Activated naive CD4-positive, alpha-beta T cell treated with anti-CD3 and anti-CD28 coated beads, Interleukin-2, amount 10 ng/mL, durations not matched to agents 7 days and 5 days (primary cell): Measurements from ENCODE around the gene LRRC32.
A peak's percentile ranks its signal among the peaks of the same experiment; 100 is the strongest.
"Not testable (repeated sequence)": the region's sequence is repeated elsewhere in the genome, so short reads cannot be mapped to it uniquely, and the experiment has no call there.

Experiments used
- CTCF ChIA-PET: fragments of 350-600 bp; sonication (Branson Sonifier 250); formaldehyde crosslinking; loops from one replicate; lab custom pipeline; 2021; ENCODE audit warnings: antibody characterized with exemption; lab: Charles Lee
- DNase-seq: peaks from one replicate; pipeline ENCODE4 v3.0.0-alpha.2; 2020
- H3K27ac Mint-ChIP-seq: one replicate; pipeline ENCODE4 v1.8.0; 2021; ENCODE audit warnings: mild to moderate bottlenecking, moderate library complexity, mixed read lengths
- H3K27me3 Mint-ChIP-seq: one replicate; pipeline ENCODE4 v1.8.0; 2021; ENCODE audit warnings: mild to moderate bottlenecking, mixed read lengths
- H3K36me3 Mint-ChIP-seq: one replicate; pipeline ENCODE4 v1.8.0; 2021; ENCODE audit warnings: mixed read lengths
- H3K4me1 Mint-ChIP-seq: one replicate; pipeline ENCODE4 v1.8.0; 2021; ENCODE audit warnings: mixed read lengths
- H3K4me3 Mint-ChIP-seq: one replicate; pipeline ENCODE4 v1.8.0; 2021; ENCODE audit warnings: mild to moderate bottlenecking, moderate library complexity, mixed read lengths
- H3K9me3 Mint-ChIP-seq: one replicate; pipeline ENCODE4 v1.8.0; 2021; ENCODE audit warnings: mixed read lengths

The LRRC32 gene

DNA sequence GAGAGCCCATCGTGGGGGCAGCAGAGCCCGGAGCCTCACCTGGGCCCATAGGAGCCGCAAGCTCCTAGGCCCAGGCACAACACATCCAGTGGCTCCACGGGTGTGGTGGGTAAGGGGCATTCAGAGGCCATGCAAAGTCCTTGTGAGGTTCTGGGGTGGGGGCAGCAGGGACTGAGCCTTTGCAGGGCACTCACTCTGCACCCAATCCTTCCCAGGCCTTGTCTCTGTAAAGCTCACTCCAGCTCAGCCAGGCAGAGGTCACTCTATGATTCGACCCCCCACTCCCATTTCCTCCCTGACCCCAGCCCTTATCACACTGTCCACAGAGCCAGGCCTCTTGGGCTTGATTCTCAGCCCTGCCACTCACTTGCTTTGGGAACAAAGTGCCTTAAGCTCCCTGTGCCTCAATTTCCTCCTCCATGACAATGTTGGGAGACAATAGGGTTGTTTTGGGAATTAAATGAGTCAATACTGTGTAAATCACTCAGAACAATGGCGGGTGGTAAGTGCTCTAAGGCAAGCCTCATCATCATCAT lies 46.6 kb downstream of the LRRC32 start:
- Mint-ChIP-seq H3K4me1 (peaks cover 34% of the 10 kb centered on the region), H3K27me3 (peaks cover 43% of the 10 kb centered on the region), H3K9me3 (peaks cover 17% of the 10 kb centered on the region), H3K4me3 (no peak overlapping the region), H3K27ac (no peak overlapping the region), H3K36me3 (peaks cover 7% of the 10 kb centered on the region)
- peak; percentile 3 for DNase-seq
- CTCF ChIA-PET: interaction anchor here (1.3 kb wide), 1 partner anchor 12 kb away, joined by 3 read pairs; no protein-coding TSS in a partner anchor

DNA sequence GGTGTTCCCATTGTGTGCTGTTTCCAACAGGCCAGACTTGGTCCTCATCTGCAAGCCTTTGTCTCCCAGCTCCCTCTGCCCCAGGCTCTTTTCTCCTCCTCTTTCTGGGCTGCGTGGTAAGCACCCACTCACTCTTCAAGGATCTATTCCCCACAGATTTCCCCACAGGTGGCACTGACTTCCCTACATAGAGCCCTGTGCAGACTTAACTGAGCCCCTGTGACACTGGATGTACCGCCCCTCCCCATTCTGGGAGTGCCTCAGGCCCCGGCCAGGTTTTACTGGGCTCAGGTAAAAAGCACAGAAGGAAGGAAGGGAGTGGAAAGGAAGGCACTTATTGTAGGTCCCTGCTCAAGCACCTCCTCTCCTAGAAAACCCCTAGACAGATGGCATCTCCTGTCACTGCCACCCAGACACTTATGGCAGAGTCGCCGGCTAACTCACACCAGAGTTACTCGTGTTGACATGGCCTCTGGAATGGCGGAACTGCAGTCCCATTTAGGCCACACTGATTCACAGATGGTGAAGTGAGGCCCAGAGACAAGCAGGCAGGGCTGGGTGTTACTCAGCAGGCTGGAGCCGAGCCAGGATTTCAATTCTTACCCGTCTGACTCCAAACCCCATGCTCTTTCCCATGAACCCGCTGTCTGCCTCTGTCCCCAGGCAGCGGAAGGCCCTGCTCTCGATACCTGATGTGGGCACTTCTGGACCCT lies 47.2 kb downstream of the LRRC32 start:
- CTCF ChIA-PET: interaction anchor here (1.3 kb wide), 1 partner anchor 13 kb away, joined by 3 read pairs; no protein-coding TSS in a partner anchor
- Mint-ChIP-seq H3K36me3 (peaks cover 7% of the 10 kb centered on the region), H3K4me1 (peaks cover 27% of the 10 kb centered on the region), H3K9me3 (peaks cover 23% of the 10 kb centered on the region), H3K4me3 (no peak overlapping the region), H3K27me3 (peaks cover 43% of the 10 kb centered on the region), H3K27ac (no peak overlapping the region)
- DNase-seq: peak; percentile 16

DNA sequence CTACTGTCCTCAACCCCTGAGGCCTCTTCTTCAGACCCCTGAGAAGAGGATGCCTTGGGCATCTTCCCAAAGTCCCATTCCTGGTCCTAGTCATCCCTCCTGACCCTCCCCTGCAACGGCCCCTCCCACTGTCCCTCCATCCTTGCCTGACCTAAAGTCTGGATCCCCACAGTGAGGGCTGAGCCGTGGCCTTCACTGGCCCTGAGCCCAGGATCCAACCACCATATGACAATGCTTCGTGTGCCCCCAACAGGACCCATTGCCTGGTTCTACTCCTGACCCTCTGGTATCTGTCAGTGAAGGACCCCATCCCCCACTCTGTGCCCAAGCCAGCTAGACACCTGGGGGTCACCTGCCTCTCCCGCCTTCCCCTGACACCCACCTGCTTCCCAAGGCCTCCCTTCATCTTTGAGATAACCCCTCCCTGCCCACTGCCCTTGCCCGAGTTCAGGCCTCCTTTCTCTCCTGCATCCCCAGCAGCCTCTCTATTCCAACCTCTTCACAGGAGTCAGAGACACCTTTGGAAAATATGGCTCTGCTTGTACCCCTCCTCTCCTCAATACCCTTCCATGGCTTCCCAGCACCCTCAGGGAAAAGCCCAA lies 48.0 kb downstream of the LRRC32 start:
- Mint-ChIP-seq H3K36me3 (peaks cover 7% of the 10 kb centered on the region), H3K9me3 (peaks cover 22% of the 10 kb centered on the region), H3K27me3 (peaks cover 45% of the 10 kb centered on the region), H3K27ac (no peak overlapping the region), H3K4me3 (no peak overlapping the region), H3K4me1 (peaks cover 20% of the 10 kb centered on the region)
- DNase-seq: peak; percentile 17
- CTCF ChIA-PET: no interaction called here

DNA sequence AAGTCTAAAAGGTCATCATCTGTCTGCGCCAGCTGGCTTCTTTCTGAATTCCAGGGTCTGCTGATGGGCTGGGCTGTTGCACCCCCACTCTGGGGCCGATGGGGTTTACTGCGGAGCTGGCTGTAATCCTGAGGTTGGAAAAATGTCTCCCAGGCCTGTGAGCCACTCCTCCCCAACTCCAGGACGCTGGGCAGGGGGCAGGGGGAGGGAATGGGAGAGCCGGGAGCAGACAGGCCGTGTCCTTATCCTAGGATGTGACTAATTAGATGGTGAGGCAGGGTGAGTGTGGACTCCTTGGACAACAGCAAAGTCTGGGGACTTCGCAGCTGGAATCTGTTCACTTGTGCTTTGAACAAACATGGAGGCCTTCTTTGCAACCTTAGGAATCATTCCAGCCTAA lies 48.7 kb downstream of the LRRC32 start:
- Mint-ChIP-seq H3K27ac (no peak overlapping the region), H3K27me3 (peaks cover 52% of the 10 kb centered on the region), H3K4me1 (peaks cover 13% of the 10 kb centered on the region), H3K4me3 (no peak overlapping the region), H3K36me3 (peaks cover 7% of the 10 kb centered on the region), H3K9me3 (peaks cover 22% of the 10 kb centered on the region)
- CTCF ChIA-PET: no interaction called here
- DNase-seq: peak; percentile 1

DNA sequence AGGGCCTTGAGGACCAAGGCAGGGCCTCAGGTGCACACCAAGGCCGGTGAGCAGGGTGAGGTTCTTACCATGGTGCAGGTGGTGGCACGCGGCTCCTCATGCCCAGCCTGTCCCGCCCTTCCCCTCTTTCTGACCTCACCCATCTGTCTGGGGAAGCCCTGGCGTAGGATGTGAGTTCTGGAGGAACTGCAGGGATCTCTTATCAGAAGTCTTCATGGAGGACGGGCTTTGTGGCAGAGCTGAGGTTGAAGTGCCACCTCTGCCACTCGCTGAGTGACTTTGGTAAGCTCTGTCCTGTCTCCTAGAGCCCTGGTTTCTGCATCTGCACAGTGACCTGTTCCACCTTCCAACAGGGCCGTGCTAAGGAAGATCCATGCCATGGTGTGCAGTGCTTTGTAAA lies 49.1 kb downstream of the LRRC32 start:
- CTCF ChIA-PET: no interaction called here
- H3K36me3 Mint-ChIP-seq: peaks cover 7% of the 10 kb centered on the region
- H3K4me1 Mint-ChIP-seq: peaks cover 9% of the 10 kb centered on the region
- peaks cover 56% of the 10 kb centered on the region for H3K27me3 Mint-ChIP-seq
- peak; percentile 7 for DNase-seq
- peaks cover 22% of the 10 kb centered on the region for H3K9me3 Mint-ChIP-seq
- H3K27ac Mint-ChIP-seq: no peak overlapping the region
- H3K4me3 Mint-ChIP-seq: no peak overlapping the region

DNA sequence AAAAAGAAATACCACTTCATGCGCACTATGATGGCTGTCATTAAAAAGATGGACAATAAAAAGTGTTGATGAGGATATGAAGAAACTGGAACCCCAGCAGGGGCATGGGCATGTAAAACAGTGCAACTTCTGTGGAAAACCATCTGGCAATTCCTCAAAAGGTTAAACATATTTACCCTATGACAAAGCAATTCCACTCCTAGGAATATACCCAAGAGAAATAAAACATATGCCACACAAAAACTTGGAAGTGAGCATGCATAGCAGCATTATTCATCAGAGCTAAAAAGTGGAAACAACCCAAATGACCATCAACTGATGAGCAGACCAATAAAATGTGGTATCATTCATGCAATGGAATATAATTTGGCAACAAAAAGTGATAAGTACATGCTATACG lies 50.1 kb downstream of the LRRC32 start:
- H3K9me3 Mint-ChIP-seq: peaks cover 12% of the 10 kb centered on the region
- H3K4me1 Mint-ChIP-seq: no peaks in the 10 kb centered on the region
- H3K27ac Mint-ChIP-seq: no peak overlapping the region
- H3K36me3 Mint-ChIP-seq: peaks cover under 1% of the 10 kb centered on the region
- no peak for DNase-seq
- no peak overlapping the region for H3K4me3 Mint-ChIP-seq
- peaks cover 57% of the 10 kb centered on the region for H3K27me3 Mint-ChIP-seq
- CTCF ChIA-PET: interaction anchor here (0.6 kb wide), 1 partner anchor 20 kb away, joined by 4 read pairs; no protein-coding TSS in a partner anchor

DNA sequence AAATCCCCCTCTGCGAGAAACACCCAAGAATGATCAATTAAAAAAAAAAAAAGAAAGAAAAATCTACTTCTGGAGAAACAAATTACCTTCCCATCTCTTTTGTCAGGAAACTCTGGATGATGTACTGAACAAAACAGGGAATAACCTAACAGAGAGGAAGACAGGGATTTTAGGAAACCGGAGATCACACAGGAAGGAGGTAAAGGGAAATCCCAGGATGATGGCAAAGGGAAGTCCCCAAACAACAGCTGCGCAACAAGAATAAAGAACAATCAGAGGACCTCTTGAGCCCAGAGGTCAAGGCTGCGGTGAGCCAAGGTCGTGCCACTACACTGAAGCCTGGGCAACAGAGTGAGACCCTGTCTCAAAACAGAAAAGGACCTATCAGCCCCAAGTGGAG lies 50.7 kb downstream of the LRRC32 start:
- not testable (repeated sequence) for H3K4me3 Mint-ChIP-seq, H3K4me1 Mint-ChIP-seq, H3K9me3 Mint-ChIP-seq, H3K36me3 Mint-ChIP-seq, H3K27ac Mint-ChIP-seq, DNase-seq
- CTCF ChIA-PET: interaction anchor here (0.6 kb wide), 1 partner anchor 20 kb away, joined by 4 read pairs; no protein-coding TSS in a partner anchor
- H3K27me3 Mint-ChIP-seq: peaks cover 57% of the 10 kb centered on the region

DNA sequence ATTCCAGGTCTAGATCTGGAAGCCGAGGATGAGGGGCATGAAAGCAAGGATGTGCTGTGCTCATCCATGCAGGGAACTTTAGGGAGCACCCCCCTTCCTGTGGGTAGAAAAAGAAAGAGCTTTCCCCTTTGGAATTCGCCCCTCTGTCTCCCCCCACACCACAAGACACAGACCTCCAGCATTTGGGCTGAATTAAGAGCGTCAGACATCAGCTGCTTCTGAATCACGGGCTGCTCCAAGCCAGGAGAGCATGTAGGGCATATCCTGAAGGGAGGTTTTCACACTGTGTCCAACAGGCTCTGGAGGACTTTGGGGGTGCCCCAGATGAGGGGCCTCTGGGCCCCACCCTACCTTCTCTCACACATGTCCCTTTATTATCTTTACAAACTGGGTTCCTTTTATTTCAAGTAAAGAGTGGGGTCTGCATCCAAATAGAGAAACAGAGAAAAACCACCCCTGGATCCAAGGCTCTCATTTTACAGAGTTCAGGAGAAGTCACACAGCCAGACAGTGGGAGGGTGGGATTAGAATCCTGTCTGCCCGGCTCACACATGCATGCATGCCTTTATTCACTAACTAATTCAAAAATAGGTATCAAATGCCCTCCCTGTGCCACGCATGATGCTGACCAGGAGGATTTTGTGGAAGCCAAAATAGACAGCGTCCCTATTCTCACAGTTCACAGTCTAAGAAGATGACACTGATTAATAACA lies 52.8 kb downstream of the LRRC32 start:
- peaks cover 55% of the 10 kb centered on the region for H3K27me3 Mint-ChIP-seq

DNA sequence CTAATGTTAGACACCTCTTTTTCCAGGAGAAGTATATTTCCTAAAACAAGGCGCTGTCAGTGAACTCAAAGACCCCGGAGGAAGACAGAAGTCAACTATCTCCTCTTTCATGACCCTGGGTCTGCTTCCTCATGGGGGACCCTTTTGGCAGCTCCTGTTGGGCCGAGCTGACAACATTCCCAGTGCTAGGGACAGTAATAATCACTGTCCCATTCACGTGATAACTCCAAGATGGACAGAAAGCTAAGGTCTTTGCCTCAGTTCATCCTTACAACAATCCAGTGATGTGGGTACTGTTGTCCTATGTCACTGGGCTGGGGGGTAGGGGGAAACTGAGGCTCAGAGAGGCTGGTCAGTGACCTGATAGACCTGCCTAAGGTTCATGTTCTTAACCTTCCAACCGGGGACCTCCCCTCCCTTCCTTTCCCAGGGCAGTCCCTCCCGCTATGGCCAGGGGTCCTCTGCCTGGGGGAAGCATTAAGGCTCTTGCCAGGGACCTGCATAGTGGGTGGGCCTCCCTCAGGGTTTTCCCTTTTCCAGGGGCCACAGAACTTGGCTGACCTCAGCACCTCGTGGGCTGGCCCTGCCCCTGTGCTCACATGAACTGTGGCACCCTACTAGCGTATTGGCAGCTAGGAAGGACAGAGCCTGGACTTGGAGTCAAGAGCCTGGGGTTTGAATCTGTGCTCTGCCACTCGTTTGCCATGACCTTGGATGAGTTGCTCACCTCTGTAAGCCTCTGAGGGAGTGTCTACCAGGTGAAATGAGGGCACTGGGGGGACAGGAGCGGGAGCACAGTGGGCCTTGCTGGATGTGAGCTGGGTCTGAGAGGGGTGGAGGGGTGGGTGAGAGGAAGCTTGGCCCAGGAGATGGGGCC lies 53.6 kb downstream of the LRRC32 start:
- no peaks in the 10 kb centered on the region for H3K36me3 Mint-ChIP-seq
- H3K27ac Mint-ChIP-seq: no peak overlapping the region
- no peaks in the 10 kb centered on the region for H3K4me1 Mint-ChIP-seq
- peaks cover 7% of the 10 kb centered on the region for H3K9me3 Mint-ChIP-seq
- DNase-seq: no peak
- H3K4me3 Mint-ChIP-seq: no peak overlapping the region
- peaks cover 47% of the 10 kb centered on the region for H3K27me3 Mint-ChIP-seq
- CTCF ChIA-PET: no interaction called here

More for the DNA sequence above, 52.8 kb downstream of the LRRC32 start:
- Mint-ChIP-seq H3K4me3 (no peak overlapping the region), H3K36me3 (no peaks in the 10 kb centered on the region), H3K4me1 (no peaks in the 10 kb centered on the region), H3K9me3 (peaks cover 7% of the 10 kb centered on the region), H3K27ac (no peak overlapping the region)
- CTCF ChIA-PET: no interaction called here
- no peak for DNase-seq

DNA sequence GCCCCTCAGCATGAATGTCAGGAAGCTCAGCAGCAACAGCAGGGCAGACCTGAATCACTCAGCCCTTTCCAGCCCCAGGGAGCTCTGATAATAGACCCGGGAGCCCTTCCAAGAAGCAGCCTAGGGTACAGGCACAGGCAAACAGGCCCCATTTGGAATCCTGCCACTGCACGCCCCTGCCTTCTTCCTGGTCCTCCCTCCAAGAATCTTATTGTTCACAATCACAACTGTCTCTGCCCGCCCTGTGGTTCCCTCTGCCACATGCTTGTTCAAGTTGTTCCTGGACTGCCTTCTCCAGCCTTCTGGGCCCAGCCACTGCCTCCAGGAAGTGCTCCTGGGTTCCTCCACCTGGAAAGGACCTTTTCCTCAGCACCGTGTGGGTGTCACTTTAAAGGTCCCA lies 54.6 kb downstream of the LRRC32 start:
- H3K4me1 Mint-ChIP-seq: no peaks in the 10 kb centered on the region
- CTCF ChIA-PET: no interaction called here
- H3K27ac Mint-ChIP-seq: no peak overlapping the region
- H3K27me3 Mint-ChIP-seq: peaks cover 43% of the 10 kb centered on the region
- H3K9me3 Mint-ChIP-seq: peaks cover 7% of the 10 kb centered on the region
- no peak for DNase-seq
- no peak overlapping the region for H3K4me3 Mint-ChIP-seq
- no peaks in the 10 kb centered on the region for H3K36me3 Mint-ChIP-seq

DNA sequence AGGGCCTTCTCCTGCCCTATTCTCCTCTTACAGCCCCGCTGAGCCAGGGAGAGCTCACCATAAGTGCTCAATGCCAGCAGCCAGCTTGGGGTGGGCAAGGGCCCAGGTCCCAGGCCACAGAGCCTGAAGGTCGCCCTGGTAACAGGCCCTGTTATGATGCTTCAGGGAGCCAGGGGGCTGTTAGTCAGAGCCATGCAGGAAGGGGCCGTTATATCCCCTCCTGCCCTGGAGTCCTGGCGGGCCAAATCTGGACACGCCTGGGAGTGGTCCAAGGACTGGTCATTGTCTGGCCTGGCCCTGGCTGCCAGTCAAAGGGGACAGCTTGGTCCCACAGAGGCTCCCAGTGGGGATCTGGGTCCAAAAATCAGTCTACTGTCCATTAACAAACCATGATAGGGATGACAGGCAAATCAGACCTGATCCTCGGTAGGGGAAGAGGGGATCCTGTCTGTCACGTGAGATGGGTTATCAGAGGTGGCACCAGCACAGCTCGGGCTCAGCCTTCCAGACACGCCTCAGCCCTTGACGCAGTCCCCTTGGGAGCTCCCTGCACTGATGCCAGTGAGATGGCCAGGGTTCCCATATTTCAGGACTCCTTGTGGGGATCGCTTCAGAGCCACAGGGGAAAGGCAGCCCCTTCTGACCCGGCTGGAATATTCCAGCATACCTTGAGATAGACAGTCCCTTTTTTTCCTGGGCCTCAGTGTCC lies 55.9 kb downstream of the LRRC32 start:
- Mint-ChIP-seq H3K27me3 (peaks cover 53% of the 10 kb centered on the region), H3K9me3 (peaks cover 7% of the 10 kb centered on the region), H3K27ac (no peak overlapping the region), H3K4me3 (no peak overlapping the region), H3K36me3 (no peaks in the 10 kb centered on the region), H3K4me1 (no peaks in the 10 kb centered on the region)
- no peak for DNase-seq
- CTCF ChIA-PET: no interaction called here

DNA sequence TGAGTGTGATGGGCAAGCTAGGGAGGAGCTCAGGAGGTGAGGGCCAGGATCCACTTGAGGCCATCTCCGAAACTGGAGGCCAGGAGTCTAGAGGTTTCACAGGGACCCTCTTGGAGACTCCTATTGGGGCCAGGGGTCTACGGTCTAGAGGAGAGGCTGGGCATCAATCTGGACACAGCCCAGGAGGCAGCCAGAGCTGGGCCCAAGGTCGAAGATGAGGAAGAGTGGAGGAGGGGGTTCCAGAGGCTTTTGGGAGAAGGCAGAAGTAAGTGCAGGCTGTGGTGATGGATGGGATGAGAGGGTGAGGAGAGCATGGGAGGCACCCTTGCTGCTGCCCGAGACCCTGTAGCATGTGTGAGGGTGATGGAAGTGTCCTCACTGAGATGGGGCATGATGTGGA lies 56.6 kb downstream of the LRRC32 start:
- DNase-seq: no peak
- H3K4me1 Mint-ChIP-seq: no peaks in the 10 kb centered on the region
- no peaks in the 10 kb centered on the region for H3K36me3 Mint-ChIP-seq
- peak overlapping the region; percentile 24 for H3K27ac Mint-ChIP-seq
- H3K9me3 Mint-ChIP-seq: peaks cover 6% of the 10 kb centered on the region
- no peak overlapping the region for H3K4me3 Mint-ChIP-seq
- H3K27me3 Mint-ChIP-seq: peaks cover 55% of the 10 kb centered on the region
- CTCF ChIA-PET: no interaction called here

DNA sequence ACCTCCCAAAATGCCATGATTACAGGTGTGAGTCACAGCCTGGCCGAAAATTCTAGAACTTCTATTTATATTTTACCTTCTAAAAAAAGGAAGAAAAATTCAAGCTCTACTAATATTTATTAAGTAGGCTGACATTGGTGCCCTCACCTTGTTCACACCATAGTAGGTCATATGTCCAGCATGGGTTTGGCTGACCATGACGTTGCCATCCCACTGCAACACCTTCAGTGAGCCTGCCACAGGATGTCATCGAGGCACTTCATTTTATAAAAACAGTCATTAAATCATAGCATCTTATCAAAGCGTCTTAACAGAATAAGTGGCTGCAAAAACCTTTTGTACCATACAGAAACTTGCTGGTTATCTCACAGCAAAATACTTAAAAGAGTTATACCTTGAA lies 58.3 kb downstream of the LRRC32 start:
- Mint-ChIP-seq H3K4me1 (no peaks in the 10 kb centered on the region), H3K27me3 (peaks cover 49% of the 10 kb centered on the region), H3K9me3 (no peaks in the 10 kb centered on the region), H3K27ac (no peak overlapping the region), H3K4me3 (no peak overlapping the region), H3K36me3 (no peaks in the 10 kb centered on the region)
- CTCF ChIA-PET: interaction anchor here (1.5 to 2.1 kb wide), 2 partner anchors 14 to 68 kb away, joined by 6 read pairs; no protein-coding TSS in a partner anchor
- DNase-seq: no peak
